ENCODE results near the gene FAM237B.

The FAM237B gene

DNA sequence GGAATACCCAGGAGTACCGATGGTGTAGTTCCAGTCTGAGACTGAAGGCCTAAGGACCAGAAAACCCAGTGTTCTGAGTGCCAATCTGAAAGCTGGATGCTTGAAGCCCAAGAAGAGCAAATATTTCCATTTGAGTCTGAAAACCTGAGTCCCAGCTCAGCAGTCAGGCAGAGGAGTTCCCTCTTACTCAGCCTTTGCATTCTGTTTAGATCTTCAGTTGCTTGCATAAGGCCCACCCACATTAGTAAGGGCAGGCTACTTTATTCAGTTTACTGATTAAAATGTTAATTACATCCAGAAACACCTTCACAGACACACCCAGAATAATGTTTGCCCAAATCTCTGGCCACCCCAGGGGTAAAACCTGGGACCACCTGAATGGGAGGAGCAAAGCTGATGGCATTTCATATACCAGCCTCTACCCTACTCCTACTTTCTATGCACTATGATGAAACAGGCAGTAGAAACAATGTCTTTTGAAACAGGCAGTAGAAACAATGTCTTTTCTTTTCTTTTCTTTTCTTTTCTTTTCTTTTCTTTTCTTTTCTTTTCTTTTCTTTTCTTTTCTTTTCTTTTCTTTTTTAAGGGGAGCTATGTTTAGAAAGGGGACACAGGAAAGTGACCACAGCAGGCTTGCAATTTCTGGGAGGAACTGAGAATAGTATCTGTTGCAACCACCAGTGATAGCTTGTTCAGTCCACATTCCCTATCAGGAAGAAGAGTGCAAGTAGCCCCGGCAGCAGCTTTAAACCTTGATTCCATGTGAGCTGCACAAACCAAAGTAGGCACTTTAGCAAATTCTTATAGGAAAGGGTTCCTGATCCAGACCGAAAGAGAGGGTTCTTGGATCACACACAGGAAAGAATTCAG, 30.6 kb downstream of the FAM237B start:
- DNase-seq, result no peak

DNA sequence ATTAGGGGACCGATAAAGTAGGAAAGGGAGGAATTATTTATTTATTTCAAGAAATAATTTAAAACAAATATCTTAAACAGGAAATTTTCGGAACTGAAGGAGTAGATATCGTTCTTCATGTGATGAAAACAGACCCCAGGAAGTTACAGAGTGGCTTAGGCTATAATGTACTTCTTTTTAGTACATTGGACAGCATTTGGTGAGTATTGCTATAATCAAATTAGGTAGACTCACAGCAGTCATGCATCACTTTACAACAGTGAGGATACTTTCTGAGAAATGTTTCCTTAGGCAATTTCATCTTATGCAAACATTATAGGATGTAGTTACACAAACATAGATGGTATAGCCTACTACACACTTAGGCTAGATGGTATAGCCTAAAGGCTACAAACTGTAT, 33.0 kb downstream of the FAM237B start:
- peak in 1 of 3 experiments; percentile 9 for DNase-seq

DNA sequence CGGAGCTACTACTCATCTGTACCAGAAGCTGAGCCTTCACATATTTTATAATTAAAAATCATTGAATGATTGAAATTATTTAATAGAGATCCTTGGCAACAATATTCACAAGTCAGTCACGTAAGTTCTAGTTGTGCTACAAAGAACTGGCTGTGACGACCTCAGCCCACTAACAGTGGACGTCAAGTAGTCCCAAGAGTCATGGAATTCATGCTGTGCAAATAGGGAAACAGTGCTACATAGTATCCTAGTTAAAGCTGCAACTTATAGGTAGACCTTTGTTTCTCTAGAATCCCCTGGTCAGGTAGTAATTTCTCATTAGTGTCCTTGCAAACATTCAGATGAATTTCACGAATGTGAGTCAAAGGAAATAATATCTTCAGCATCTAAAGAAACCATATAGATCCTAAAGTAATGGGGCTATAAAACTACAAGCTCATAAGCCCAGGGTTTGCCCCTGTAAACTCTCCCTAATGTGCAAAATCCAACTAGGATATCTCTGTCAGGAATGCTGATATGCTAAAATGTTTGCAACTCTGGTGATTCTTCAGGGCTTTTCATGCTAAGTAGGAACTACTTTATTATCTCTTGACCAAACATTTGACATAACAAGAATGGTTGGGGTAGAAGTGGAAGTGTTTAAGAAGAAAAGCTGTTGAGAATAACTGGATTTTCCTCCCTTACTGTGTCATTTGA, 44.9 kb downstream of the FAM237B start:
- no peak for DNase-seq

DNA sequence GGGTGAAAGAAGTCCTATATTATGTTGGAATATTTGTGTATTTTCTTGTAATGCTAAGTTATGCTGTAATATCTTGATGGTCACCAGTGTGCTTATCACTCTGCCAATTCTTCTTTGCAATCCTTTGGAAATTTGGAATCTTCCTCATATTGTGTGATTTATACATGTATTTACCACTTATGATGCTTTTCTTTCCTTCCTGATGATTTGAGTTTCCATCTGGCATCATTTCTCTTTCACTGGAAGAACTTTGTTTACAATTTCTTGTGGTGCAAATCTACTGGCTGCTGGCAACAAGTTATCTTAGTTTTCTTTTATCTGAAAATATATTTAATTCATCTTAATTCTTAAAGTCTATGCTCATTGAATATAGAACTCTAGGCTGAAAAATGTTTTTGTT, 46.9 kb downstream of the FAM237B start:
- DNase-seq, result no peak

DNA sequence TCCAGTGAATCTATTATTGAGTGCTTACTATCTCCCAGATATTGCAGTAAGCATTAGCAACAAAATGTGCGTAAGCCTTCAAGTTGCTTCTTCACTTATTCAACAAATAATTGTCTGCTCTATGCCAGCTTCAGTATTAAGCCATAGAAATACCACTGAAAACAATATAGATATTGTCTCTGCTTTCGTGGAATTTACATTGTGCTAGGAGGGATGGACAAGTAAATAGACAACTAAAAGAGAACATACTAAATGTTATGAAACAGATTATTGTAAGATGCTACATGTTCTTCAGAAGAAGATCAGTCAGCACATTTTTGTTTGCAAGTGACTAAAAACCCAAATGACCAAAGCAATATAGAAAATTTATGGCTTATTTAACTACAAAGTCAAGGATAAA, 48.9 kb downstream of the FAM237B start:
- no peak for DNase-seq

DNA sequence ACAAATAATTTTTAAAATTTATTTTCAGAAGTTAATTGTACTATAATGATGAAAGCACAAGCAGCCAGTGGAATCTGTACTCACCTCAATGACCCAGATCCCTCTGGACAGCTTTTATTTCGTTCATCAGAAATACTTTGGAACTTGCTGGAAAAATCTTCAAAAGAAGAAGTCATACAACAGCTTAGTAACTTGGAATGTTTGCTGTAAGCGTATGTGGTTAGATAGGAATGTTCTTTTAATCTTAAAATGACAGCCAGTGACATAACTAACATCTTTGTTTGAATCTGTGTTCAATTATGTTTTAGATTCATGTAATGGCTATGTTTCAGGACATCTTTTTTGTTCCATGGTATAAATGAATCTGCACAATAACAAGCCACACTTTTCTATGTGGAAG, 49.4 kb downstream of the FAM237B start:
- DNase-seq, result no peak

DNA sequence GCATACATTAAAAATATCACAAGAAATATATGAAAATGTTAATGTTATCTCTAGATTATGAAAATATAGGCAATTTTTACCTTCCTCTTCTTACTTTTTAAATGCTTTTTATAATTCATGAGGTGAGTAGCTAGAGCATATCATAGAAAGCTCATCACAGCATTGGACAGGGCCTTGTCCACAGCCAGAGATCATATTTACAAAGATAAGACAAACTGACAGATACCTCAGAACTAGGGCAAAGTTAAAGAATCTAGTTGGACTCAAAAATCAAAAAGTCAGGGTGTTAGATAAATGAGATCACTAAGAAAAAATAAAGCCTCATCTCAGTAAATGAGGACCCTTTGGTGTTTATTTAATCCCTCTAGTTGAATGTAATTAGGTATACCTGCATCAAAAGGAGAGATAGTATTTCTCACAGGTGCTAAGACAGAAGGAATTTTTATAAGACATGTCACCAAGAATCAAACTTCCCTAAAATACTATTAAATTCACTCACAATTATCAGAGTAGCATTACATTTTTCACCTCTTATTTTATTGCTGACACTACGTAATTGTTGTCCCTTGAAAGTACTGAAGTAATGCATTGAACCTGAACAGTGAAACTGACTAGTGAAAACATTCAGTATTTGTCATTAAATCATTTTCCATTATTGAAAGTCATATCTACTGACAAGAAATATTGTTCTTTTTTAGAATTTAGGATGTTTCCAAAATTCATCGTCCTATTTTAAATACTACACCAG, 50.5 kb downstream of the FAM237B start:
- no peak for DNase-seq

DNA sequence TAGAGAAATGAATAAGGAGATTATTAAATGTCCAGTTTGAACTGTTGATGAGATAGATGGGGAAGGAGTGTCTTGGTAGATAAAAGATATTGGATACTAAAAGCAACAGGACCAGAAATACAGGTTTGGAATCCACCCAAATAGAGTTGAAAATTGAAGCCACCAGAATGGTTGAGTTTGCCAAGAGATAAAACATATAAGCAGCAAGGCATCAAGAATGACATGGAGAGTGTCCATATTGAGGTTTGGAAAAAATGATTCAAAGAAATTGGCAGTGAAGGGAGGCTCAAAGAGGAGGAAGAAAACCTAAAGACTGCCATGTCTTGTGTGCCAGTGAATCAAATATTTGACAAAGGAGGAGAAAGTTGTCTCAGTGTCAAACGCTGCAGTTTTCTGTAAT, 51.9 kb downstream of the FAM237B start:
- DNase-seq, result no peak

DNA sequence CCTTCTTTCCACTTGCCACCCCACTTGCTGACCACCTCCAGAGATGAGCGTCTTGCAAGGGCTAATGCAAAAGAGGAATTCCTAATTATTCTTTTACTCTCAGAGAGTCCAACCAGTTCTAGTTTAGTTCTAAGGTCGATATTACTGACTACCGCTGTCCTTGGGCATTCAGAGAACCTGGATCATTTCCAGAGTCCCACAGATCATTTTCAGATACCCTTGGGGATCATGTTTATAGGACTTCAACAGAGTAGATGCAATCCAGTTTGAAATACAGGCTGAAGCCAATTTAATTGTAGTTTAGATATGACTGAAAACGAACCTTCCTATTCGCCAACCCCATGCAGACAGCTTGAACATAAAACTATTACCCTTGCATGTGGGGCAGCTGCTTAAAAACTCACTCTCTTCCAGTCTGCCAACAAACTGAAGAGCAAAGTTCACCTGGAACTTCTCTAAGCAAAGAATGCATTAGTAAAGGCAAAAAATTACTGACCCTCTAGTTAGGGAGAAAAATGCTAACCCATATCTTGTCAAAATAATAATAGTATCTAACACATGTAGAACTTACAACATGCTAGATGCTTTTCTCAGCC, 53.7 kb downstream of the FAM237B start:
- DNase-seq, result no peak

DNA sequence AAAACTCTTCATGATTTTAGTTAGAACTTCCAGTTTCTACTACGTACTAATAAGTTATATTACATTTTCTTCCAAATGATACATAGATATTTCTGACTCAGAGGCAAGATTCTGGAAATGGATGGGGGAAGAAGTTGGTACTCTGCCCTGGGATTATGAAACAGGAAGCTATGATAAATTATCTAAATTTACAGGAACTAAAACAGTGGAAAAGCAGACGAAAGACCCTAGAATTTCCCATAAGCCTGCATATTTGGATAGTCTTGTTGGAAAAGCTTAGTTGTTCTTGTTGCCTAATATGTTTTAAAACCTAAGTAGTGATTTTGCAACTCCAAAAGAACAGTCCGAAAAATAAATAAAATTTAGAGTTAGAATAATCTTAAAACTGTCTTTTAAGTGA, 54.3 kb downstream of the FAM237B start:
- DNase-seq, result no peak

Data from NCI-H1417 (cell line).